Measurements from ENCODE around the gene KNCN.

Gene KNCN

DNA sequence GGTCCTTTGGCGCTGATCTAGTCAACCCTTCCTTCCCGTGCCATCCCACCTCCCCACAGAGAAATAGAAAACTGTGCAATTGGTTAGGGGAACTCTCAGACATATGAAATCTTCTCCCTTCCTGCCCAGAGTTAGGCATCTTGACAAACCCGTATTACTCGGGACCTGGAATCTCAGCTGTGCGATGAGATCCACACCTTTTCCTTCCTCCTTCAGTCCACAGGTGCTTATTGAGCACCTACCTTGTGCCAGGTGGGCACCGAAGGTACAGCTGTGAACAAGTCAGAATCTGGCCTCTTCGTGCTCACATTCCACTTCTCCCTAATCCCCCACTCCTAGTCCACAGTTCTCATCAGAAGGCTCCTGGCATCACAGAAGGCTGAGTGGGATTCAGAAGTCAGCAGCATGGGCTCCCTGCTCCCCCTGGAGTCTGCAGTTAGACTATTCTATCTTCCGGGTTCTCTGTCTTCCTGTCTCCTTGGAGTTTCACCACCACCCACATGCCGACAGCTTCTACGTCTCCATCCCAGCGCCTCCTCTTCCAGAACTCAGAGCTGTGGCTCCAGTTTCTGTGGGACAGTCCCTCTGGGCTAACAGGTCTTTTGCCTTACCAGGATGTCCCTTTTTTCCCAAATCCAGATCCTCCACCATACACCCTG, 23.0 kb downstream of the KNCN start:
- in situ Hi-C loops (cut with MboI; ENCODE audit: low pct_unique_long_range_greater_than_20kb, low sequenced_read_pairs, unreplicated experiment): loop anchor here (10.0 kb wide), 1 partner anchor 84 kb away; no protein-coding TSS in a partner anchor
- no peak for DNase-seq (ENCODE audit: low spot score)
- TF ChIP-seq, protein P1, sequence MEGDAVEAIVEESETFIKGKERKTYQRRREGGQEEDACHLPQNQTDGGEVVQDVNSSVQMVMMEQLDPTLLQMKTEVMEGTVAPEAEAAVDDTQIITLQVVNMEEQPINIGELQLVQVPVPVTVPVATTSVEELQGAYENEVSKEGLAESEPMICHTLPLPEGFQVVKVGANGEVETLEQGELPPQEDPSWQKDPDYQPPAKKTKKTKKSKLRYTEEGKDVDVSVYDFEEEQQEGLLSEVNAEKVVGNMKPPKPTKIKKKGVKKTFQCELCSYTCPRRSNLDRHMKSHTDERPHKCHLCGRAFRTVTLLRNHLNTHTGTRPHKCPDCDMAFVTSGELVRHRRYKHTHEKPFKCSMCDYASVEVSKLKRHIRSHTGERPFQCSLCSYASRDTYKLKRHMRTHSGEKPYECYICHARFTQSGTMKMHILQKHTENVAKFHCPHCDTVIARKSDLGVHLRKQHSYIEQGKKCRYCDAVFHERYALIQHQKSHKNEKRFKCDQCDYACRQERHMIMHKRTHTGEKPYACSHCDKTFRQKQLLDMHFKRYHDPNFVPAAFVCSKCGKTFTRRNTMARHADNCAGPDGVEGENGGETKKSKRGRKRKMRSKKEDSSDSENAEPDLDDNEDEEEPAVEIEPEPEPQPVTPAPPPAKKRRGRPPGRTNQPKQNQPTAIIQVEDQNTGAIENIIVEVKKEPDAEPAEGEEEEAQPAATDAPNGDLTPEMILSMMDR (IDR thresholded peaks at IDR 0.05; ENCODE audit: extremely low read depth, insufficient read depth, missing control alignments): no peak

DNA sequence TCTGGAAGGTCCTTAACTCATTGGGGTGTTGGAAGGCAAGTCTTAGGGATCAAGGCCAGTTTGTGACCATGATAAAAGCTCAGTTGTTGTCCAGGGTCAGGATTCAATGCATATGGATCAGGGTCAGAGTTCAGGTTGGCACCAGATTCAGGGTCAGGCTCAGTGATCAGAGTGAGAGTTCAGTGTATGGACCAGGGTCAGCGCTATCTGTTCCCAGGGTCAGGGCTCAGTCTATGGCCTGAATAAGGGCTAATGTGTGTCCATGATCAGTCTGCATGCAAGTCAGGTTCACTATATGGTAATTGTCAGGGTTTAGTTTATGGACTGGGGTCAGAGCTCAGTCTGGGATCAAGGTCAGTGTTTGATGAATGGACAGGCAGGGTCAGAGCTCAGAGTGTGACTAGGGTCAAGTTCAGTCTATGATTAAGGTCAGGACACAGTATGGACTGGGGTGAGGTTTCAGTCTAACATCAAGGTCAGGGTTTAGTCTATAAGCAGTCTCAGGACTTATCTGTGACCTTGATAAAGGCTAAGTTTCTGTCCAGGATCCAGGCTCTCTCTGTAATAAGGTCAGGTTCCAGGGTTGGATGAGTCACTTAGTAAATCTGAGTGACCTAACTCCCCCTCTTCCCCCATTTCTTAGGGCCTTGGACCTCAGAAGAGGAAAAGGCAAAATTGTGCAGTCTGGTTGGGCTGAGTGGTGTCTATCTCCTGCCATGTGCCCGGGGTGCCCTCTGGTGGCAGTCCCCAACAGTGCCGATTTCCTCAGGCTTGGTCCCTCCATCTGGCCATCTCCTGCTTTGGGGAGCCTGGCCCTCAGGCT, 23.8 kb downstream of the KNCN start:
- DNase-seq (ENCODE audit: low spot score): peak; percentile 91
- TF ChIP-seq, protein P1 (IDR thresholded peaks at IDR 0.05; ENCODE audit: extremely low read depth, insufficient read depth, missing control alignments): peak; percentile 95
- in situ Hi-C loops (cut with MboI; ENCODE audit: low pct_unique_long_range_greater_than_20kb, low sequenced_read_pairs, unreplicated experiment): loop anchor here (10.0 kb wide), 1 partner anchor 83 kb away; no protein-coding TSS in a partner anchor

DNA sequence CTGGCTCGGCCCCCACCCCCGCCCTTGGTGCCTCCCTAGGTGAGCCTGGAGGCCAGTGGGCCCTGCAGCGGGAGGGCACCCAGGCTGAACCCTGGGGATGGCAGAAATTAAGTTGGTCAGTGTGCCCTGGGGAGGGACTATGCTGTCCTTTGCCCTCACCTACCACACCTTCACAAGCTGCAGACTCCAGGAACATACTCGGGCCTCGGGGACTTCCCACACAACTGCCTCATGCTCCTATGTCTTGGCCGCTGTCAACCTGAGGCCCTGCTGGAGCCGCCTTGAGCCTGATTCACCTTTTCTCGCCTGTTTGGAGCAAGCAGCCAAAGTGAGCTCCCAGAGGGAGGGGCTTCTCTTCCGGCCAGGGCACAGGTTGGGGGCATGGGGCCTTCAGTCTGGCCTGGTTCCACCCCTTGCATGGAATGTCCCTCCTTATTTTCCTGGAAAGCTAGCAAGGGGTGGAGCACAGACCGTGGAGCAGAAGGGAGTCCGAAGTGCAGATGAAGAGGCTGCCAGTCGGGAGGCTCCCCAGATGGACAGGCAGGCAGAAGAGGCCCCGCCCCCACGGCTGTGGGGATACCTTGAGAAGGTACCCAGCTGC, 24.7 kb downstream of the KNCN start:
- TF ChIP-seq, protein P1 (IDR thresholded peaks at IDR 0.05; ENCODE audit: extremely low read depth, insufficient read depth, missing control alignments): no peak
- no peak for DNase-seq (ENCODE audit: low spot score)
- in situ Hi-C loops (cut with MboI; ENCODE audit: low pct_unique_long_range_greater_than_20kb, low sequenced_read_pairs, unreplicated experiment): loop anchor here (10.0 kb wide), 1 partner anchor 82 kb away; no protein-coding TSS in a partner anchor

DNA sequence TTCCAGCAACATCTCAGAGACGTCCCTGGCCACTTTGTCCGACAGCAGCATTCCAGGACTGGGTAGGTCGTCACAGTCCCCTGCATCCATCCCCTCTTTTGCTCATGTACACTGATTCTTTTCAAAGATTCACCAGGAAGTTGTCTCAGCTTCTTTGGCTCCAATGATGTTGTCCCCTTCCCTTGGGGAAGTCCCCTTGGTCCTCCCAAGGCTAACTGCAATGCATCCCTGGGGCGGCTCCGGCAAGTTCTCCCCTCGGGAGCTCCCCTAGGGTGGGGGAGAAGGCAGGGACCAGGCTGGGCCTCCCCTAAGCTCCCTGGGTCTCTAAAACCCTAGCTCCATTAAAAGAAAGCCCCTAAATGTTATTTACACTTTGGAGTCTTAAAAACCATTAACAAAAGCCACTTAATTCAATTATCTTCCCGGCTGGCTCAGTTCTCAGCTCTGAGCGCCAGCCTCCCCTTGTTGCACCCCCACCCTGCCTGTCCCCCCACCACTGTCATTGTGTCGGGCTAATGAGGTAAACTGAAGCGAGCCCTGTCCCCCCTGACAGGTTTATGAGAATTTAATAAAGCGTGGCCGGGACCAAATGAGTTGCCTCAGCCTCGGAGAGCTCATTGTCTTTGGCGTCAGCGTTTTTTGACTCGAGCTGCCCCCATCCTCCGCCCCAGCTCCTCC, 25.3 kb downstream of the KNCN start:
- no peak for DNase-seq (ENCODE audit: low spot score)
- TF ChIP-seq, protein P1 (IDR thresholded peaks at IDR 0.05; ENCODE audit: extremely low read depth, insufficient read depth, missing control alignments): no peak
- in situ Hi-C loops (cut with MboI; ENCODE audit: low pct_unique_long_range_greater_than_20kb, low sequenced_read_pairs, unreplicated experiment): loop anchor here (10.0 kb wide), 1 partner anchor 81 kb away; no protein-coding TSS in a partner anchor

DNA sequence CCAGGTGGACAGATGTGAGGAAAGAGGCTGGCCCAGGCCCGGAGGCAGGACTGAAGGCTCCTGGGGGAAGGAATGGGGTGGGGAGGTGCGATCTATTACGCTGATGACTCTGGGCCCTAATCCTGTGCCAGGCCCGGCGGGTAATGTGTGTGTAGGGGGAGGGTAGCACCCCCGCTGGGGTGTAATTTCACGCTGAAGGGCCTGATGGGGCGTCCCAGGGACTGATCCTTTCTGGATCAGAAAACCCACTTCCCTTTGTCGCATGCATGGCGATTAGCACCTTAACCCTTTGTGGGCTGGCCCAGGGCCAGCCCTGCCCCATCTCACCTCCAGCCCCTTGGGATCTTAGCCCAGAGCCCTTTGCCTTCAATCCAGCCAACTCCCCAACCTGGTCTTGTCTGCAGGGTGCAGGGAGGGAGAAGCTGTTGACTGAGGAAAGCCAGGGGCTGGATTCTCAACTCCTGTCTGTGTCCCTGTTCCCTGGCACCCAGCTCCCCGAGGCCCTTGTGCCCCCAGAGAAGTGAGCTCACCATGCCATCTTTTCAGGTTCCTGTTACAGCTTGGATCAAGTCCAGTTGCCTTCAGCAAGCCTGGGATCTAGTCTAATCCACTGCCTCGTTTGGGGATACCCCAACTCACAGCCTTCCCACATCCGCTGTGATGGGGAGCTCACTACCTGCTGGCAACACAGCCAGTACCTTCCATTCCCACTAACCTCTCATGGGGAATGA, 26.0 kb downstream of the KNCN start:
- DNase-seq (ENCODE audit: low spot score): no peak
- in situ Hi-C loops (cut with MboI; ENCODE audit: low pct_unique_long_range_greater_than_20kb, low sequenced_read_pairs, unreplicated experiment): loop anchor here (10.0 kb wide), 1 partner anchor 81 kb away; no protein-coding TSS in a partner anchor
- TF ChIP-seq, protein P1 (IDR thresholded peaks at IDR 0.05; ENCODE audit: extremely low read depth, insufficient read depth, missing control alignments): no peak

All from GM13977 (cell line).